ENCODE data around the gene SORBS1.

SORBS1 gene

DNA sequence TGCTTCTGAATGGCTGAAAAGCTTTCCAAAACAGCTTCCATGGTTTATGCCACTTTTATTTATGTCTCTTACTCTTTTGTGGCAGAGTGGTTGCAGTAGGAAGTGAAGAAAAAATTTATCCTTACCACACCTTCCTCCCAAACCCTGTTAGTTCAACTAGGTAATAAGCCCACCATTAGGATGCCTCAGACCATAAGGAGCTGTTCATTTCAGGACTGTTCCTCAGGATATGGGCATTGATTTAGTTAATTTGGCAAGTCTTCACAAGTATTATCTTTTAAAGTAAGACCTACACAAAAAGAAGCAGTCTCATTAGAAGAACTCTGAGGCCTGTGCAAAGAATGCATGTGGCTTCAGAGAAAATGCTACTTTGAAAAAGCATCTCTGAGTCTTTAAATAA, 187.5 kb downstream of the SORBS1 start:
- H3K79me2 ChIP-seq (ENCODE audit: insufficient read depth, low read depth) = no peaks in the 10 kb centered on the region
- no peaks in the 10 kb centered on the region for H4K20me1 ChIP-seq (ENCODE audit: insufficient read depth)
- no peaks in the 10 kb centered on the region for H3K36me3 ChIP-seq (ENCODE audit: insufficient read depth)
- no peak overlapping the region for H3K27ac ChIP-seq
- no peak overlapping the region for H3K9ac ChIP-seq
- TF ChIP-seq, protein P1, sequence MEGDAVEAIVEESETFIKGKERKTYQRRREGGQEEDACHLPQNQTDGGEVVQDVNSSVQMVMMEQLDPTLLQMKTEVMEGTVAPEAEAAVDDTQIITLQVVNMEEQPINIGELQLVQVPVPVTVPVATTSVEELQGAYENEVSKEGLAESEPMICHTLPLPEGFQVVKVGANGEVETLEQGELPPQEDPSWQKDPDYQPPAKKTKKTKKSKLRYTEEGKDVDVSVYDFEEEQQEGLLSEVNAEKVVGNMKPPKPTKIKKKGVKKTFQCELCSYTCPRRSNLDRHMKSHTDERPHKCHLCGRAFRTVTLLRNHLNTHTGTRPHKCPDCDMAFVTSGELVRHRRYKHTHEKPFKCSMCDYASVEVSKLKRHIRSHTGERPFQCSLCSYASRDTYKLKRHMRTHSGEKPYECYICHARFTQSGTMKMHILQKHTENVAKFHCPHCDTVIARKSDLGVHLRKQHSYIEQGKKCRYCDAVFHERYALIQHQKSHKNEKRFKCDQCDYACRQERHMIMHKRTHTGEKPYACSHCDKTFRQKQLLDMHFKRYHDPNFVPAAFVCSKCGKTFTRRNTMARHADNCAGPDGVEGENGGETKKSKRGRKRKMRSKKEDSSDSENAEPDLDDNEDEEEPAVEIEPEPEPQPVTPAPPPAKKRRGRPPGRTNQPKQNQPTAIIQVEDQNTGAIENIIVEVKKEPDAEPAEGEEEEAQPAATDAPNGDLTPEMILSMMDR (conservative IDR thresholded peaks at IDR 0.05; ENCODE audit: low read depth, low read length) = no peak
- H3K4me1 ChIP-seq (ENCODE audit: low read depth, poor library complexity, severe bottlenecking) = no peaks in the 10 kb centered on the region
- H3K4me2 ChIP-seq = no peak overlapping the region
- H2AFZ ChIP-seq (ENCODE audit: low read depth) = no peak overlapping the region
- no peaks in the 10 kb centered on the region for H3K27me3 ChIP-seq (ENCODE audit: insufficient read depth, low read depth)
- no peak overlapping the region for H3K4me3 ChIP-seq (IDR thresholded peaks at IDR 0.05; ENCODE audit: insufficient read depth, low read depth, low read length)

DNA sequence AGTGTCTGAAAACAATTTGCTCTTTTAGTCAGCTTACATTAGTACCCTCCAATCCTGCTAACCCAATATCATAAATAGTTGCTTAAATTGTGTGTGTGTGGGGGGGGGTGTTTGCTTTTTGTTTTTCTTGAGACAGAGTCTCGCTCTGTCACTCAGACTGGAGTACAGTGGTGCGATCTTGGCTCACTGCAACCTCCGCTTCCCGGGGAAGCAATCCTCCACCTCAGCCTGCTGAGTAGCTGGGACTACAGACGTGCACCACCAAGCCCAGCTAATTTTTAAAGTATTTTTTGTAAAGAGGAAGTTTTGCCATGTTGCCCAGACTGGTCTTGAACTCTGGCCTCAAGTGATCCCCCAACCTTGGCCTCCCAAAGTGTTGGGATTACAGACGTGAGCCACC, 196.8 kb downstream of the SORBS1 start:
- H2AFZ ChIP-seq (ENCODE audit: low read depth) = no peak overlapping the region
- no peak overlapping the region for H3K4me3 ChIP-seq (IDR thresholded peaks at IDR 0.05; ENCODE audit: insufficient read depth, low read depth, low read length)
- H3K36me3 ChIP-seq (ENCODE audit: insufficient read depth) = no peaks in the 10 kb centered on the region
- no peak overlapping the region for H3K4me2 ChIP-seq
- no peak overlapping the region for H3K9ac ChIP-seq
- no peaks in the 10 kb centered on the region for H3K27me3 ChIP-seq (ENCODE audit: insufficient read depth, low read depth)
- peaks cover 23% of the 10 kb centered on the region for H3K4me1 ChIP-seq (ENCODE audit: low read depth, poor library complexity, severe bottlenecking)
- TF ChIP-seq, protein P1 (conservative IDR thresholded peaks at IDR 0.05; ENCODE audit: low read depth, low read length) = no peak
- no peaks in the 10 kb centered on the region for H4K20me1 ChIP-seq (ENCODE audit: insufficient read depth)
- H3K79me2 ChIP-seq (ENCODE audit: insufficient read depth, low read depth) = no peaks in the 10 kb centered on the region
- no peak overlapping the region for H3K27ac ChIP-seq

DNA sequence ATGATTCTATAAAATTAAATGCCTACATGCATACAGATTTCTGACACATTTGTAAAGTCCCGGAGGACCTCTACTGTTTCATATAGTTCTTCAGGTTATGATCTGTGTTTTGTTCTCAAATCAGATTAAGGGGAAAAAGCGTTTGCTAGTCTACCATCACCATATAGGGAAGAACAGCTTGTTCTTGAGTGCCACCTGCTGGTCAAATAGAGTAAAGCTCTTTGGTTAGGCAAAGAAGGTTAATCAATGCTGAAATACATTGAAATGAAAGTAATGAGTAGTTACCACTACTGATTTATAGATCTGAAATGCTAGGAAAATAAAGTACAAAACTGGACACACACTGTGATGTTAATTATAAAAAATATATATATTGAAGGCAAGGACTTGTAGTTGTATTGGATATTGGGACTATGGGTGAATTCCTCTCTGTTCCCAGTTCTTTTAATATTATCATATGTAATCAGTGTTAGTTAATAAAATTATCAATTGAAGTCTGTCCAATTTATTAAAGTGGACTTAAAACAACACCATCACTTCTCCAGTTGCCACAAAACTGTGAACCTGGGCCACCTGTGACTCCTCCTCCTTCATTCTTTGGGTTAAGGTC, 197.8 kb downstream of the SORBS1 start:
- Histone ChIP-seq H3K4me2 (no peak overlapping the region), H4K20me1 (ENCODE audit: insufficient read depth) (no peaks in the 10 kb centered on the region)
- TF ChIP-seq, protein P1 (conservative IDR thresholded peaks at IDR 0.05; ENCODE audit: low read depth, low read length) = peak; percentile 88

DNA sequence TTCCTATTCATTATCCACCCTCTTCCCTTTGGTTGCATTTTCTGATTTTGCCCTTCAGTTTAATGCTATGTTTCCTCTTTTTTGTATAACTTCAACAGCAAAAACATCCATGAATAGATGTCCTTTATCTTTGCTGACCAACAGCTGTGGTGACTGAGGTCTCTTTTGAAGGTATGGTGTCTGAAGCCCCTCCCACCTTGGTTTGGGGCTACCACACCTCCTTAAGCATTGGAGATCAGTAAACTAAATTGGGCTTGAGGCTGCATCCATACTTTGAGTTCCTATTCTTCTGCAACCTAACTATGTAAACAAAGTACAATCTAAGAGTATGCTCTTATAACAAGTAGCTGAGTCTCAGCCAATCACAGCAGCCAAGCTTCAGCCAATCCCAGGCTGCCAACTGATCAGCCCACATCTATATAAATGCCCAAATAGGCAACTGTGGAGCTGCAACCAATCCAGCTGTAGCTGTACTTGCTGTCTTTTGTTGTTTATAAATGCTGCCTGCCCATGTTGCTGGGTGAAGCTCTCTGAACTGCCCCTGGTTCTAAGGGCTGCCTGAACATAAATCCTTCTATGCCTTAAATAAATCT, 201.0 kb downstream of the SORBS1 start:
- Histone ChIP-seq H3K9ac (no peak overlapping the region), H4K20me1 (ENCODE audit: insufficient read depth) (no peaks in the 10 kb centered on the region), H3K36me3 (ENCODE audit: insufficient read depth) (no peaks in the 10 kb centered on the region), H3K4me3 (IDR thresholded peaks at IDR 0.05; ENCODE audit: insufficient read depth, low read depth, low read length) (no peak overlapping the region), H2AFZ (ENCODE audit: low read depth) (peak overlapping the region; percentile 11; the same call in 1 of the 2 replicates), H3K4me1 (ENCODE audit: low read depth, poor library complexity, severe bottlenecking) (peaks cover 23% of the 10 kb centered on the region), H3K4me2 (no peak overlapping the region), H3K27ac (no peak overlapping the region), H3K79me2 (ENCODE audit: insufficient read depth, low read depth) (no peaks in the 10 kb centered on the region), H3K27me3 (ENCODE audit: insufficient read depth, low read depth) (no peaks in the 10 kb centered on the region)
- TF ChIP-seq, protein P1 (conservative IDR thresholded peaks at IDR 0.05; ENCODE audit: low read depth, low read length) = no peak

More for the DNA sequence above, 197.8 kb downstream of the SORBS1 start:
- Histone ChIP-seq H3K36me3 (ENCODE audit: insufficient read depth) (no peaks in the 10 kb centered on the region), H3K27me3 (ENCODE audit: insufficient read depth, low read depth) (no peaks in the 10 kb centered on the region), H3K4me1 (ENCODE audit: low read depth, poor library complexity, severe bottlenecking) (peaks cover 23% of the 10 kb centered on the region), H3K79me2 (ENCODE audit: insufficient read depth, low read depth) (no peaks in the 10 kb centered on the region), H3K4me3 (IDR thresholded peaks at IDR 0.05; ENCODE audit: insufficient read depth, low read depth, low read length) (no peak overlapping the region), H2AFZ (ENCODE audit: low read depth) (no peak overlapping the region), H3K9ac (no peak overlapping the region), H3K27ac (no peak overlapping the region)

All from KMS-11 (cell line).